Fibroblast of gingiva (primary cell): Measurements from ENCODE around the gene TSHZ2.

ENCODE experiments used
- DNase-seq: peaks from one replicate; pipeline ENCODE4 v3.0.0-alpha.2; 2011; ENCODE audit warnings: low read depth

The TSHZ2 gene

DNA sequence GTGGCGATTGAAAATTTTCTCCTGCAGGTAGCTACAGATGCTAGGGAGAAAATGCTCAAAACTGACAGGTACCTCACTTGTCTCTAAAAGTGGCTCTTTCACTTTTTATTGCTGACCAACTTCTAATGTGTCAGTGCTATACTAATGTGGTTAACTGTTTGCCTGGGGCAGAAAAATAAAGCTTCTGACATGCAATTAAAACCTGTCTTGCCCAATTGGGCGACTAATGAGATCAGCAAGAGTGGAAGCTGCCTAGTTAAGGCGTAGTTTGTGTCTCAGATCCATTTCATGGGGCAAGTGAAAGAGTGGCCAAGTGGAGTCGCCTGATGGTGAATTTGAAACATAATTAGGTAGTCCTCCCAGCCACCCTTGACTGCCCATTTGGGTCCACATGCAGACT is 193.3 kb downstream of the TSHZ2 start:
- DNase-seq: no peak

DNA sequence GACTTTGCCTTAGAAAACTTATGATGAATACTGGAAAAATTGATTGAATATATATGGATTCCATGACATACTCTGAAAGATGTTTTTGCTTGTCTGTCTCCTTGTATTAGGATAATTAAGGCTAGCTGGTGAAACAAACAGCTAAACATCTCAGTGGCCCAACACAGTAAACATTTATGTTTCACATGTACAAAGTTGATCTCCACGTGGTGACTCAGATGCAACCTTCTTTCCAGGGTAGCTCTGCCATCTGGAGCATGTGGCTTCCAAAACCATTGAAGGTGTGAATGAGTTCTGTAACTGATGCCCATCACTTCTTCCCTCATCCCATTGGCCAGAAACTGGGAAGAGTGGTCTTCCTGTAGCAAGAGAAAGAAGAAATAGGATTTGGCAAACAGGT is 196.3 kb downstream of the TSHZ2 start:
- DNase-seq: no peak

DNA sequence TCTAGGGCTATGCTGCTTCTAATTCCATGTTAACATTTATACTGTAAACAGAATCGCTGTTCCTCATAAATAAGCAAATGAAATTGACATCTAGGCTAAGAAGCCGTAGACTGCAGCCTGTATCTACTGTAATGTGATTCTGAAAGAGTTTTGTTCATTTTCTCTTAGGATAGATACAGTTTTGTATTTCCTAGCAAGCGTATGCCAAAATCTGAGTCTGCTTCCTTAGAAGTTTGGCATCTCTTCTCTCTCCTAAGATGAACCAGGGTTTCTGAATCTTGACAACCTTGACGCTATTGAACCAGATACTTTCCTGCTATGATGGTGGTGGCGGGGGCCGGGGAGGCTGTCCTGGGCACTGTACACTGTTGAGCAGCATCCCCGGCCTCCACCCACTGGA is 198.0 kb downstream of the TSHZ2 start:
- DNase-seq: no peak

DNA sequence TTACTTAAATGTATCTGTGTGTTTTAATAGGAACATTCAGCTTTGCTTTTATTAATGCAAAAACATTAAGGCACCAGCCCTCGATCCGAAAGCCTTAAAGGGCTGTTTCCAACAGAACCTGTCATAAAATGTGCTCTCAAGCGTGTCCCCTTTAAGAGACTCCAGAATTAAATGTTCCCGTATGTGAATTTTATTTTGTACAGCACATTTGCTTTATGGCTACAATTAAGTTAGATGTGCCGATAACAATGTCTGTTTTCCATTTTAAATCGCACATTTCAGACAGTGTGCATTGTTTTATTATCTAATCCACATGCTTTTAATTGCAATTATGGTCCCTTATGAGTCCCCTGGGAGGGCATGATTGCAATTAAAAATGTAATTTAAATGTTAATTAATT is 198.9 kb downstream of the TSHZ2 start:
- DNase-seq: no peak

DNA sequence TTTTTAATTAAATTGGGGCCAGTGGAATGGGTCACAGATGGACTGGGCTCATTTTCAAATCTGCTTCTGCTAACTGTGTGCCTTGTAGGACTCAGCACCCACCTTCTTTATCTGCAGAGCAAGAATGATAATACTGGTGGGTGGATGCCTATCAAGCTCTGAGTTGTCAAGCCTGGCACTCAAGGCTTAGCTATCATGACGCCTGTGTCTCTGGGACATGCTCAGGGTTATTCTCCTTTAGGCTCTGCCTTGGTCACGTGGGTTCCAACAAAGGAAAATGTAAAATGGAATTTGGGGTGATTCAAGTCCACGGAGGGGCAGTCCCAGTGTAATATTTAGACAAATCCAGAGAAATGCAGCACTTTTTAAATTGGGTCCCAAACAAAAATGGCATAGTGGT is 202.3 kb downstream of the TSHZ2 start:
- DNase-seq: no peak

DNA sequence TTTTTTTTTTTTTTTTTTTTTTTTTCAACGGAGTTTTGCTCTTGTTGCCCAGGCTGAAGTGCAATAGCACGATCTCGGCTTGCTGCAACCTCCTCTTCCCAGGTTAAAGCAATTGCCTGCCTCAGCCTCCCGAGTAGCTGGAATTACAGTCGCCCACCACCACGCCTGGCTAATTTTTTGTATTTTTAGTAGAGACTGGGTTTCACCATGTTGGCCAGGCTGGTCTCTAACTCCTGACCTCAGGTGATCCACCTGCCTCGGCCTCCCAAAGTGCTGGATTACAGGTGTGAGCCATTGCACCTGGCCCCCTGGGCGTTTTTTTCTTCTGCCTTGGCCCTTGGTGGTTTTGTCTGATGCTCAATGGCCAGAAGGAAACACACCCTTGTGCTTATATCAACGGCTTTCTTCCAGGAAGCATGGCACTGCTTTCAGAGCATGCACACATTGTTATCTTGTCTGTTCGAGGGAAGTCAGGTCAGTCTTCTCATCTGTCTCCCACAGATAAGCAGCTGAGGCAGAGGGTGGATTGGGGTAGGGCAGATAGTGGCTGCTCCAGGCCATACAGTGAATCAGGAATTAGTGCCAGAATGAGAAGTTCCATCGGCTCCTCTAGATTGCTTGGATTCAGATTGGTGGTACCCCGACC is 203.1 kb downstream of the TSHZ2 start:
- DNase-seq: no peak

DNA sequence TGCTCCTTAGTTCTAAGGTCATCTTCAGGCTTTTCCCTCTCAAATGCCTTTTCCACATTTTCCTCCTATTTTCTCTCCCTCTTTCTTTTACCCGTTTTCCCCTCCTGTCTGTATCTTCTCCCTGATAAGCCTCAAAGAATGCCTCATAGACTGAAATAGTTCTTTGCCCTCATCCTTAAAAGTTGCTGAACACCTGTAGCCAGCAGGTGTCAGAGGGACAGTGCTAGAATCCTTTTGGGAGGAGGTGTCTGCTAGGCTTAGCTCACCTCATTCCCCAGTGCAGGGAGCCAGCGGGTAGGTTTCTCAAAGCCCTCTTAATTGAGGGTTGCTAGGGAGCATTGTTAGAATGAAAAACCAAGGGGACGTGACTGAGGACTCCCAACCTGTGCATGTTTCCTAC is 204.0 kb downstream of the TSHZ2 start:
- no peak for DNase-seq

DNA sequence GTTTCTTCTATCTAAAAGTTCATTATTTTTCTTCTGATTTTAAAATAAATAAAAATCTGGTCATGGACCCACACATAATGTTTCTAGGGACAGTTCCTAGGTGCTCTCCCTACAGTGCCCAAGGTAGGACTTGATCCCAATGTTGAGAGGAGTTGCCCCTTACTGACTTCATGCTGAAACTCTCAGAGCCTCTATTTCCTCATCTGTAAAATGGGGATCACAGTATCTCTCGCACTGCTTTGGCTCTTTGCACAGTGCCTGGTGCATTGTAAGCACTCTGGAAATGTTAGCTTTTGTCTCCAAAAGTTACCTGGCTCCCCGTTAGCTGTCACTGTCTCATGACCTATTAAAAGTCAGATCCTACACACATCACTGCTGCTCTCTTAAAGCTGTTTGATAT is 205.5 kb downstream of the TSHZ2 start:
- no peak for DNase-seq

DNA sequence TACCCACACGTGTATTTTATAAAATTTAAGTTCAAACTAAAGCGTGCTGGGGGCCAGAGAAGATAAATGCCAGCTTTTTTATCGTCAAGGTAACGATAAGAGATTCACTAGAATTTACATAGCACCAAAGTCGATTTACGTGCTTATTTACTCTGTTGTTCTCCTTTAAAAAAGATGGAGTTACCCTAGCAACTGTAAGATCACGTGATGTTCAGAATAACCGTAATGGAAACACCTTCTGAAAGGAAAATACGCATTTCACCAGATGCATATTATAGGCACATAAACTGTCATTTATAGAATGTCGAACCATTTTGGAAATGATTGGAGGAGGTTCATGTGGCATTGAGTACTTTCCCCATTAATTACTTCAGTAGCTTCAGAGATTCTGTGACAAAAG is 207.6 kb downstream of the TSHZ2 start:
- no peak for DNase-seq

DNA sequence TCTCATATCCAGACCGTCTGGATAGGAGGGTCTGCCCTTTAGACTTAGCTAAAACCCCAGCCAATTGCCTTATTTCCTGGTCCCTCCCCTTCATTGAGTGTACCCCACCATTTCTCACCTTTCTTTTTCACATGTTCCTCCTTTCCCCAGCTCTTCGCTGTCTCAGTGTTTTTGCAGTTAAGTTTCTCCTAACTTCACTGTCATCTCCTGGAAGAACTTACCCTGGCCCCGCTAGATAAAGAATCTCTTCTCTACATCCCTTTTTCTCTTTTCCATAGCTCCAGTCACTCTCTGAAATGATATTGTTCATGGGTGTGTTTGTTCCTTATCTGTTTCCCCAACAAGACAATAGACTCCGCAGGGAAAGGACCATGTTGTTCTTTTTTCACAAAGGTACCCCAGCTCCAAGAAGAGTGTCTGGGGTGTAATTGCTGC is 208.8 kb downstream of the TSHZ2 start:
- DNase-seq: no peak

DNA sequence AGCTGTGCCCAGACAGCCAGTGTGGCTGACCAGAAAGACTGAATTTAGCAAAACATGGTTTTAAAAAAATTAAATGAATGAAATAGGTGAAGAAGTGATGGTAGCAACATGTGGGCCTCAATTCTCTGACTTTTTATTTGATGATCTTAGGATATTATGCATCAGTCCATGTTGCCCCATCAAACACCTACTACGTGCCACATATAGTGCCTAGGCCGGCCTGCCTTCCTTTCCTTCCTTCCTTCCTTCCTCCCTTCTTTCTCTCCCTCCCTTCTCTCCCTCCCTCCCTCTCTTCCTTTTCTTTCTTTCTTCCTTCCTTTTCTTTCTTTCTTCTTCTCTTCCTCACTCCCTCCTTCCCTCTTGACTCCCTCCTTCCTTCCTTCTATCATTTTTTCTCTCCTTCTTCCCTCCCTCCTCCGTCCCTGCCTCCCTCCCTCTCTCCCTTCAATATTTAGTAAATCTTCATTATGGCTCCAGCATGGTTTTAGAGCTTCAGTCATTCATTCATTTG is 209.8 kb downstream of the TSHZ2 start:
- no peak for DNase-seq

DNA sequence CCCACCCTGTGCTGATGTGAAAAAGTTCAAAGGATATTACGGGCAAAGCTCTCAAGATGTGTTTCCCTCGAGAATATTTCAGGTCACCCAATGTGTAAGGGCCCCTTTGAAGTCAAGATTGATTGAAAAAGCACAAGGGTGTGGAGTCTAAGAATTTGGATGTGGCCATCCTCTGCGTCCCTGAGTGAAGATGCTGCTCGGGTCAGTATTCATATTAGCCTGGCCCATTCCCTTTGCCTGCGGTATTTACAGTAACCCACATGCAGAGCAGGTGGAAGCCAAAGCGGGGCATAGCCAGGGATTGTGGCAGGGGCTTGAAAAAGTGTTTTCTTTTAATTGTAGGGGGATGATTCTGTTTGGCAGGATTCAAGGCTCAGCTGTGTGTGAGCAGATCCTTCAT is 211.0 kb downstream of the TSHZ2 start:
- DNase-seq: no peak

DNA sequence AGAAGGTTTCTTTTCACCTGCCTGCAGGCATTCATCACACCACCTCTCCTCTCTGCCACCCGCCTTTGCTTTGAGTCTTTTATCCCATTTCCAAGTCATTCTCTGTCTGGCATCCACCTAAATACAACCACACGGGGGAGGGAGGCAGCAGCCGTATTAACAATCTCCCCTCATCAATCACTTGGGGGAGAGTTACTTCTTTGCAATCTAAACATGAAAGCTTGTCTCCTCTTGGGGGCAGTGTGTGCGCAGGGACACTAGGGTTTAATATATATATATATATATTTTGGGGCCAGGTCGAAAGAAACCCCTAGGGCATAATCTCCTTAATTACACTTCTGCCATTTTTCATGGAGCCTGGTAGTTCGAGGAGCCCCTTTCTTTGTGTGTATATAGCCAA is 214.5 kb downstream of the TSHZ2 start:
- no peak for DNase-seq

DNA sequence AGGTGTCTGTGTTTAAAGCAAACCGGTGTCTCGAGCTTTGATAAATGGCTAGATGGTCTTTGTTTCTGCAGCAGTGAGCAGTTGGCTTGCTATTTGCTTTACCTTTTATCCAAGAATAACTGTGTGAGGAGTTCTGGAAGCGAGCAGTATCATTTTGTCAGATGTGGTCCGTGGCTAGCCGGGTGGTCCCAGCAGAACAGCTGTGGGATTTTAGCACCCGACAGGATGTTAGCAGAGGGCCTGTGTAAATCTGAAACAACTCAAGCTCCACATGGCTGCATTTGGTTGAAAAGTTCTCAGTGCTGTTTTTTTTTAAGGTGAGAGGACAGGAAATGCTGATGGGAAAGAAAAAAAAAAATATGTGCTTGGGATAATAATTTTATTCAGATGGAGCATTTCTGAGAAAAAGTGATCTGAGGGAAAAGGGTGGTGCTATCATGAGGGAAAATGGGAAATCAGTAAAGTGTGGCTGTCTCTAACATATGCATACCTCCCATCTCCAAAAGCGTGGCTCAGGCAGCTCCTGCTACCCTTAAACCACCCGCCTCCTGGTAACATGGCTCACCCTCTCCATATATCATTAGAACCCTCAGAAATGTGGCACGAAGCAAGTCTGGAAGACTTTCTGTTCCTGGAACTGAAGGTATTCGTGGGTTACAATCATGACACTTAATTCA is 215.4 kb downstream of the TSHZ2 start:
- no peak for DNase-seq

DNA sequence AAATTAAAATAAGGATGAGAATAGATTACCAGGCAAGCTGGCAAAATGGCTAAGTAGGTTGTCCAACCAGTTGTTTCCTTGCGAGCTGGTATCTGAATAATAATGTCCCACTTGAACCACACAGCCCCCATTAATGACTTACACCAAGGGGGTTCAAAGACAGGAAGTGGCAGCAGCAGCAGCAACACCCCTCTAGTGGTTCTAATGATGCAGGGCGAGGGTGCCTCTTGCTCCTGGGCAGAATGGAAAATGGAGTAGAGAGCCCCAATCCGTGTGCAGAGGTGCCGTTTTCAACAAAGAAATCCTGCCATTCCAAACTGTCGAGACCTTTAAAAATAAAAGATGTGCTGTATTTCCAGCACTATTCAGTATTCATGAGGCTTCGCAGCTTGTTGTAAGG is 218.1 kb downstream of the TSHZ2 start:
- no peak for DNase-seq

DNA sequence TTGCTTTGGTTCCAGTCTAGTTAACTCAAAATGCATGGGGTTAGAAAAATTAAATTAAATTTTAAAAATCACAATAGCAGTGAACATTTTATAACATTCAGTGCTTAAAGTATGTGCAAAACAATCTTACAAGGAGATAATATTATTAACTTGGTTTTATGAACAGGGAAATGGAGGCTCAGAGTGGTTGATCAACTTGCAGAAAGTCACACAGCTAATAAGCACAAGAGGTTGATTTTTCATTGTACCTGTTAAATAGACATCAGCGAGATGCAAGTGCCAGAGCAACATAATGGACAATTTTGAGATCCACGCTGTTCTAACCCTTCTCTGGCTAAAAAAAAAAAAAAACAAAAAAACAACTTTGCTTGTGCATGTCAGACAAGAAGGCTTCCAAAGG is 219.8 kb downstream of the TSHZ2 start:
- DNase-seq: no peak

DNA sequence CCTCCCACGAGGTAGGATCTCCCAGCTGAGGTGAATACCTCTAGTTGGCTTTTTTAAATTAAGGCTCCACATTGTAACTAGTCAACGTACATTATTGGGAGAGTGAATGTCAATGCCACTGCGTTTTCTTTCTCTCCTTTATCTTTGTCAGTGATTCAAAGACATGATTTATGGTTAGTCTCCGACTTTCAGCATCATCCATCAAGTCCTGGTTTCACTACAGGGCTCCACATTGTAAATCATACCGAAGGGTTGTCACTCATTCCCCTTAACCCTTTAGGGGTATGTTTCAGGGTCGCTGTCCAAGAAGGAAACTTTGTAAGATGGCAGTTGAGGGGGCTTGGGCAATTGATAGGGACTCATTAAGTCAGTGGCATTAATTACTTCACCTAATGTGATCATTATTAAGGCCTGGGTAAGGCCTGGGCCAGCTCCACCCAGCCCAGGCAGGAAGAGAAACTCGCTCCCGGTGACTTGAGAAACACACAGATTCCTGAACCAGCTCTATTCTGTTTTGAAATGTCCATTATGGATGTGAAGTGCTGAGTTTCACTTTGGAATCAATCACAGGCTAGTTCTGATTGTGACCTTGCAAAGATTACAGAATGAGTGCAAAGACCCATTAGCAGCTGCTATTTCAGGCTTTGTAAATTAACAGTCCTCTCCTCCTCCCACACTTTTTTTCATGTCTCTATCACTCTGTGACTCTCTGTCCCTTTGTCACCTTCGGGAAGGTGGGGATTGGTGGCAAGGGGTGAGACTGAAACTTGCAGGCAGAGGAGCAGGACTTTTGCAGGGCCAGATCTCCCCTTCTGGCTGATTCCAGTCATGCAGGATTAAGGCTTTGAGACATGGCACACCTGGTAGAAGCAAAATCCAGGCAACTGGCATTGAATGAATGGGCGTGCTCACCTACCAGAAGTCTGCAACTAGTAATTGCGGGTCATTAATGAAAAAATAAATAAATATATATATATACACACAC is 222.4 kb downstream of the TSHZ2 start:
- no peak for DNase-seq

DNA sequence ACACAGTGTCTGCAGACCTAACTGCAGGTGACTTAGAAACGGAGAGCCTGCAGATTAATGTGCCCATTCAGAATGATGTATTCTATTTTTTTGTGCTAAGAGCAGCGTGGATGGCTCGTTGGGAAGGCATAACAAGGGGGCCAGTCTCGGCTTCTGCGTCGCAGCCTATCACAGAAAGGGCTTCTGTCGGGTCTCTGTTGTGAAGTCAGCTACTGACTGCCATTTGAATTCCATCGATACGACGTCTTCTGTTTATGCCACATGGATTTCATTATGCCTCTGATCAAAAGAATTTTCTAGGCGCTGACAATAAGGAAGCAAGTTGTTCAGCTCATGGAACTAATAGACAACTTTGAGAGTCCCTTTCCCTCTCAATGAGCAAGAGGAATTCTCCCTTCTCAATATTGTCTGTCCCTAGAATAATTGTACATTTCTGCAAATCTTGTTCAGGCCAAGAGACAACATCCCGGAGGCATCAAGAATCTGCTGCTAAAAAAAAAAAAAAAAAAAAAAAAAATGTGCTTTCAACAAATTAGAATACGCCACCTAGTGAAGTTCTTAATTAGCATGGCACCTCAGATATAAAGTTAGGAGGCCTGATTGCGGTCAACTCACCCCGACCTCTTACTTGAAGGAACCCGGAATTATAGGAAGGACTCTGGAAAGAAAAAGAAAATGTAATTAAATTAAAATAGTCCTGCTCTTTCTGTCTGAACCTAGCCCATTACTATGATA is 223.9 kb downstream of the TSHZ2 start:
- DNase-seq: no peak

DNA sequence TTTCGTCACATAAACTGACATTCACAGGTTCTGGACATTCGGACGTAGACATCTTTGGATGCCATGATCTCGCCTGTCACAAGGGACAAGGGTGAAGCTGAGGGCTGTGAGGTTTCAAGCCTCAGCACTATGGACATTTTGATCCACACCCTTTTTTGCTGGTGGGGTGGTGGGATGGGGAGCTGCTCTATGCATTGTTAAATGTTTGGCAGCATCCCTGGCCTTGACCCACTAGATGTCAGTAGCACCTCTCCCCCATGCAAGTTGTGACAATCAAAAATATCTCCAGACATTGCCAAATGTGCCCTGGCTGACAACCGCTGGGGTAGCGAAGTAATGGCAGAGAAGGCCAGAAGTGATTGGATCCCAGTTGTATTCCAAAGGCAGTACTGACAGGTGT is 229.4 kb downstream of the TSHZ2 start:
- DNase-seq: no peak

DNA sequence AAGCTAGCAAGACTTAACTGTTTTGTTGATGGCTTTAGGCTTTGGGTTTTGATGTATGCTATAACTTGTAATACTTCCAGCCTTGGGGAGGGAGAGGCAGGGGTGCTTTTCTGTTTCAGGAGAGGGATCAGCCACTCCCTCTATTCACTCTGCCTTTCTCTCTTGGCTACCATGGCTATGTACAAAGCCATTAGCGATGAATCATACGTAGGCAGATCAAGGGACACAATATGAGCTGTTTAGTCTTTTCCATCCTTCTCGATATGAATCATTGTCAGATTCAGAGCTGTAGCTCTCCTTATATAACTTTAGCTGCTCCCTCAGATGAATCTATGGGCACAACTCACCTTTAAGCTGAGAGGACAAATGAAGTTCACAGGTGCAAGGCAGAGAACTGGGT is 230.6 kb downstream of the TSHZ2 start:
- no peak for DNase-seq

DNA sequence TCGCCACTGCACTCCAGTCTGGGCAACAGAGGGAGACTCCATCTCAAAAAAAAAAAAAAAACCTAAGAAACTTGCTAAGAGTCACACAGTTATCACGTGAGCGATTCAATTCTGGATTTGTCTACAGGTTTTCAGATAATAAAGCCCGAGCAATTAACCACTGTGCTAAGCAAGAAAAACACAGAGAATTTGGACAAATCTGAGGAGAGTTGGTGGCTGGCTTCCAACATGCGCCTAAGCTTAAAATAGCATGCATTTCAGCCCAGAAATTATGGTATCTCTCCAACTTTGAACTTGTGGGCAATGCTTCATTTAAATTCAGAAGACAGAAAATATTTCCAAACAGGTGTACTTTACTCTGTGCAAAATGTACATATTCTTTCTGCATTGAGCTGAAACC is 232.9 kb downstream of the TSHZ2 start:
- DNase-seq: no peak
